Tibial artery (tissue), 4 donors: Measurements from ENCODE around the gene PDLIM4.

Experiments
- DNase-seq, 2 donors: peaks; one replicate each; pipeline ENCODE4 v3.0.0-alpha.2; 2019
- H3K27ac ChIP-seq, 2 donors: fragments of 200-600 bp; sonication (generic) in 1 of 2; 1 replicate in 1 of 2; 2 replicates in 1 of 2; pipeline ENCODE4 v1.5.1; 2018 to 2019; ENCODE audit warnings: mild to moderate bottlenecking in 1 of 2
- H3K27me3 ChIP-seq, 2 donors: fragments of 200-600 bp; sonication (generic) in 1 of 2; one replicate each; pipeline versions ENCODE4 v1.5.1 to v1.6.0; 2016 to 2019
- H3K36me3 ChIP-seq, 3 donors: fragments of 200-600 bp; sonication (generic) in 2 of 3; one replicate each; pipeline ENCODE4 v1.5.1; 2016 to 2019; ENCODE audit warnings: mild to moderate bottlenecking in 2 of 3
- H3K4me1 ChIP-seq, 4 donors: fragments of 200-600 bp; sonication (generic) in 2 of 4; 1 replicate in 3 of 4; 2 replicates in 1 of 4; pipeline ENCODE4 v1.5.1; 2016 to 2019
- H3K4me3 ChIP-seq, 2 donors: fragments of 200-600 bp; sonication (generic) in 1 of 2; 1 replicate in 1 of 2; 2 replicates in 1 of 2; pipeline ENCODE4 v1.5.1; 2018 to 2019; ENCODE audit warnings: mild to moderate bottlenecking in 2 of 2
- H3K9me3 ChIP-seq, 3 donors: fragments of 200-600 bp; sonication (generic) in 1 of 3; one replicate each; pipeline ENCODE4 v1.5.1; 2016 to 2019
- CTCF ChIP-seq, 2 experiments: fragments of 200-600 bp in 1 of 2; fragments of 450-650 bp in 1 of 2; IDR thresholded peaks; one replicate each; pipeline ENCODE4 v1.5.1; 2017 to 2019; ENCODE audit warnings: antibody characterized with exemption in 2 of 2, mild to moderate bottlenecking in 1 of 2, moderate library complexity in 1 of 2
- intact Hi-C: fragments of 100-400 bp; cut with DNase I; formaldehyde crosslinking; loops from one replicate; pipeline ENCODE4 v1.15.0; 2023; ENCODE audit warnings: low total_unique reads

The PDLIM4 gene

DNA sequence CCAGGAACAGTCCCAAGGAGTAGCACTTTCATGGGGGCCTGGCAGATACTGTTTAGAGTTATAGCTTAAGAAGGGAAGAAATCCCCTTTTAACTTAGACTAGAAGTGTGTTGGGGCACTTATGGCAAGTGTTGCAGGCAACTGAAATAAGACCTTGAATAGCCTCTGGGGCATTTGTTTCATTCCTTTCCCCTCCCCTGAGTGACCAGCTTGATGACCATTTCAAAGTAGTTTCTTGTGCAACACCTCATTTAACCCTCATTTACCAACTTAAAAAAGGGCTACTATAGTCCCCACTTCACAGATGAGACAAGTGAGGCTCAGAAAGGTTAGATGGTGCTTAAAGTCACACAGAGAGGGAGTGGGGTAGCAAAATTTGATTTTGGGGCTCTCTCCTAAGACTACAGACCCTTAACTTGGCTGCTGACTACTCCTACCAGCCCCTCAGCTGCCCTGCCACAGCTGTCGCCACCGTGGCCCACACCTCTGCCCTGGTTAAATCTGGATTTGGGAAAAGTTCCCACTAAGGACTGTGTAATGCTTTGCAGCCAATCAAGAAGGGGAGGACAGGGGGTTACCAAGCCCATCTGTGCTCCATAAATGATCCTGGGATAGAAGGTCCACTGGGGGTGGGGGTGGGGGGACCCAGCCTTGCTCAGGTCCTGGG, 5.5 kb downstream of the PDLIM4 start:
- TF ChIP-seq CTCF (IDR thresholded peaks at IDR 0.05), result no peak
- intact Hi-C loops, result no loop called here
- Histone ChIP-seq H3K36me3 (peaks cover 0 to 28% (median 13%) of the 10 kb centered on the region in 3 donors), H3K4me3 (no peak overlapping the region), H3K9me3 (no peaks in the 10 kb centered on the region), H3K27me3 (no peaks in the 10 kb centered on the region), H3K27ac (peak overlapping the region; percentile 95 to 96), H3K4me1 (peaks cover 0 to 95% (median 78%) of the 10 kb centered on the region in 4 donors)
- no peak for DNase-seq

DNA sequence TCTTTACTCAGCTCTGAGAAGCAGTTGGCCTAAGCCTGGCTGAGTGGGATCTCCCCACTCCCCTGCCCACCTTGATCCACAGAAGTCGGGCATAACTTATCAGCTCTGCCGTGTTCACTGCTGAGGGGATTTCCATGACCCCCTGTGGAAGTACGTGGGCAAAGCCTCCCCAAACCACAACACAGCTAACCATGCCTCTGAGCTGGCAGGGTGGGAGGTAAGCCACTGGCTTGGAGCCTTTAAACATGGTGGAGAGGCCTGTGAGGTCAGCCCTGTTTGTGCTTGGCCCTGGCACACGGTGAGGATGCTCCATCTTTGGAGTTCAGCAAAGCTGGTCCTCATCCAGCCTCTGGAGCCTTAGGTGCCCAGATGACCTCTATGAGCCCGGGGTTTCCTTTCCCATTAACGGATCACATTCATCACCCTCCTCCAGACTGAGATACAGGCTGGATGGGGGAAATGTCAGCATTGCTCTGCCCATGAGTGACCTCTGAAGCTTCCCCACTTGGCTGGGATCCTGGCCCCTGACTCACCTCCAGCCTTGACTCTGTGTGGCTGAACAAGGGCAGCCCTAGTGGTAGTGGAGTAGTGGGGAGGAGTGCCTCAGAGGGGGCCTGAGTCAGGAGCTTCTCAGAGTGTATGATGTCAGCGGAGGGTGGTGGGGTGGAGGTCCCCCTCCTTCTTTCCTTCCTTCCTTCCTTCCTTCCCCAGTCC, 6.2 kb downstream of the PDLIM4 start:
- peak overlapping the region; percentile 95 to 96 for H3K27ac ChIP-seq
- peak in 1 of 2 donors; percentile 75 for DNase-seq
- H3K36me3 ChIP-seq, result peaks cover 0 to 30% (median 16%) of the 10 kb centered on the region in 3 donors
- H3K9me3 ChIP-seq, result no peaks in the 10 kb centered on the region
- no peak for TF ChIP-seq CTCF (IDR thresholded peaks at IDR 0.05)
- H3K4me1 ChIP-seq, result peaks cover 0 to 98% (median 72%) of the 10 kb centered on the region in 4 donors
- H3K27me3 ChIP-seq, result no peaks in the 10 kb centered on the region
- intact Hi-C loops, result no loop called here
- no peak overlapping the region for H3K4me3 ChIP-seq

GRCh38 chr5:132264546-132265335, 7.2 kb downstream of the PDLIM4 start:
- Histone ChIP-seq H3K27ac (peak overlapping the region; percentile 95 to 96), H3K9me3 (no peaks in the 10 kb centered on the region), H3K36me3 (peaks cover 0 to 39% (median 16%) of the 10 kb centered on the region in 3 donors), H3K4me3 (no peak overlapping the region), H3K4me1 (peaks cover 0 to 98% (median 64%) of the 10 kb centered on the region in 4 donors), H3K27me3 (no peaks in the 10 kb centered on the region)
- intact Hi-C loops, result no loop called here
- DNase-seq, result no peak
- no peak for TF ChIP-seq CTCF (IDR thresholded peaks at IDR 0.05)

DNA sequence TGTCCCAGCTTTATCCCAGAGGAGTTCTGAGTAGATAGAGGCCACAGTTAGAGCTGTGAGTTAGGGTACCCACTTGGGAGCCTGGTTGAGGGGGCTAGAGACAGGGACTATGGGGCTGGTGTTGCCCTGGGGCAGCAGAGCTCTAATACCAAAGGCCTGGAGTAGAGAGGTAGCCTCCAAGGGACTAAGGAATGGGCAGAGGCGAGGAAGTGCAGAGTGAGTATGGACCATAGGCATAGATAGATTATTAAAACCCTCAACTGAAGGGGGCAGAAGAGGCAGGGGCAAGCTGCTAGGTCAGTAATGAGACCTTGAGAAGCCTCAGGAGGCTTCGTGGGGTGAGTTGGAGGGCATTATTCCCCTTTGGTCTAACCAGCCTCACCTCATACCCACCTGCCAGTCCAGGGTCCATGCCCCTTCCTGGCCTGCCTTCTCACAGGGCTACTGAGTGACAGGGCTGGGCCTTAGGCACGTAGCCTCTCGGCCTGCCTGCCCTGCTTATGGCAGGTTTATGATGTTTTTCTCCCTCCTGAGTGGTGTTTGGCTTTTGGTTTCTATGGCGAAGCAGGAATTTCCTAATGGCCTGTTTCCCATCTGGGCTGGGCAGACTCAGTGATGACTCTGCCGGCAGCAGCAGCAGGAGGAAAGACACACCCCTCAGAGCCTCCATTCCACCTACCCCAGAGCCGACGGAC, 8.0 kb downstream of the PDLIM4 start:
- Histone ChIP-seq H3K4me1 (peaks cover 0 to 90% (median 57%) of the 10 kb centered on the region in 4 donors), H3K4me3 (no peak overlapping the region), H3K27me3 (no peaks in the 10 kb centered on the region), H3K9me3 (no peaks in the 10 kb centered on the region), H3K27ac (peak overlapping the region; percentile 95 to 96), H3K36me3 (peaks cover 0 to 47% (median 19%) of the 10 kb centered on the region in 3 donors)
- peak; percentile 75 to 92 for DNase-seq
- TF ChIP-seq CTCF (IDR thresholded peaks at IDR 0.05), result no peak
- intact Hi-C loops, result no loop called here
